Measurements from ENCODE around the gene FOS.

FOS gene

DNA sequence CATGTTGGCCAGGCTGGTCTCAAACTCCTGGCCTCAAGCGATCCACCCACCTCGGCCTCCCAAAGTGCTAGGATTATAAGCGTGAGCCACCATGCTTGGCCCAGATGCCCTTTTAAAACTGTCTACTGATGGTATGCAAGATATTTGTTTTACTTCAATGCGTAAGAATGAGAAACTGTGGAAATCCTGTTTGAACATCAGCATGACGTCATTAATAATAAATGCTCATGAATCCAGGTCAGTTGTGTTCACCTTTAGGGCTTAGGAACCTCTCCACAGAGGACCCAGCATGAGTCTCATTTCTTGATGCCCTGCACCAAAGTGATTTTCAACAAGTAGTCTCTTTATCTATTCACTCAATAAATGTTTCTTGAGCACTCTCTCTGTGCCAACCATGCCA is 34.5 kb upstream of the FOS start:
- no peak overlapping the region for H3K4me3 ChIP-seq (ENCODE audit: low read length)
- DNase-seq (ENCODE audit: low read depth), result no peak
- TF ChIP-seq, protein P1, sequence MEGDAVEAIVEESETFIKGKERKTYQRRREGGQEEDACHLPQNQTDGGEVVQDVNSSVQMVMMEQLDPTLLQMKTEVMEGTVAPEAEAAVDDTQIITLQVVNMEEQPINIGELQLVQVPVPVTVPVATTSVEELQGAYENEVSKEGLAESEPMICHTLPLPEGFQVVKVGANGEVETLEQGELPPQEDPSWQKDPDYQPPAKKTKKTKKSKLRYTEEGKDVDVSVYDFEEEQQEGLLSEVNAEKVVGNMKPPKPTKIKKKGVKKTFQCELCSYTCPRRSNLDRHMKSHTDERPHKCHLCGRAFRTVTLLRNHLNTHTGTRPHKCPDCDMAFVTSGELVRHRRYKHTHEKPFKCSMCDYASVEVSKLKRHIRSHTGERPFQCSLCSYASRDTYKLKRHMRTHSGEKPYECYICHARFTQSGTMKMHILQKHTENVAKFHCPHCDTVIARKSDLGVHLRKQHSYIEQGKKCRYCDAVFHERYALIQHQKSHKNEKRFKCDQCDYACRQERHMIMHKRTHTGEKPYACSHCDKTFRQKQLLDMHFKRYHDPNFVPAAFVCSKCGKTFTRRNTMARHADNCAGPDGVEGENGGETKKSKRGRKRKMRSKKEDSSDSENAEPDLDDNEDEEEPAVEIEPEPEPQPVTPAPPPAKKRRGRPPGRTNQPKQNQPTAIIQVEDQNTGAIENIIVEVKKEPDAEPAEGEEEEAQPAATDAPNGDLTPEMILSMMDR (conservative IDR thresholded peaks at IDR 0.05; ENCODE audit: low read length), result no peak

DNA sequence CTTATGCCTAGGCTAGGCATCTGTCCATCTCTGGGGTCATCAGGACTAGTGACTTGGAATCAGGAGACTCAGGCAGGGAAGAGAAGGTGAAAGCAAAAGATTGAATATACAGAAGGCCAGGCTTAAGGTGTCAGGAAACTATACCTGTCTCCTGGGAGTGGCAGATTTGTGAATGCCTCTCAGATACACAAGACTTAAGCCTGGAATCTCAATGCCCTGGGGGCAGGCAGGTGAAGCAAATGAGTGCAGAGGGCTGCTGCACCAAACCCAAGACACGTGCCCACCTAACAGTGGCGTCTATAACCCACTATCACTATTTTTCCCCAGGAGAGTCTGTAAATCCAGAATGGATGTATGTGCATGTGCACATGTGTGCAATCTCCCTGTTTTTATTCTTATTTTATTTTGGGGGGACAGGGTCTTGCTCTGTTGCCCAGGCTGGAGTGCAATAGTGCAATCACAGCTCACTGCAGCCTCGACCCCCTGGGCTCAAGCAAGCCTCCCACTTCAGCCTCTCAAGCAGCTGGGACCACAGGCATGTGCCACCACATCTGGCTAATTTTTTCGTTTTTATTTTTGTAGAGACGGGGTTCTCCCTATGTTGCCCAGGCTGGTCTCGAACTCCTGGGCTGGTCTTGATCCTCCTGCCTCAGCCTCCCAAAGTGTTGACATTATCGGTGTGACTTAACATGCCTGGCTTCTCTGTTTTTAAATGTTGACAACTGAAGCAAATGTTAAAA is 31.9 kb upstream of the FOS start:
- no peak for DNase-seq (ENCODE audit: low read depth)
- TF ChIP-seq, protein P1 (conservative IDR thresholded peaks at IDR 0.05; ENCODE audit: low read length), result no peak
- H3K4me3 ChIP-seq (ENCODE audit: low read length), result no peak overlapping the region

DNA sequence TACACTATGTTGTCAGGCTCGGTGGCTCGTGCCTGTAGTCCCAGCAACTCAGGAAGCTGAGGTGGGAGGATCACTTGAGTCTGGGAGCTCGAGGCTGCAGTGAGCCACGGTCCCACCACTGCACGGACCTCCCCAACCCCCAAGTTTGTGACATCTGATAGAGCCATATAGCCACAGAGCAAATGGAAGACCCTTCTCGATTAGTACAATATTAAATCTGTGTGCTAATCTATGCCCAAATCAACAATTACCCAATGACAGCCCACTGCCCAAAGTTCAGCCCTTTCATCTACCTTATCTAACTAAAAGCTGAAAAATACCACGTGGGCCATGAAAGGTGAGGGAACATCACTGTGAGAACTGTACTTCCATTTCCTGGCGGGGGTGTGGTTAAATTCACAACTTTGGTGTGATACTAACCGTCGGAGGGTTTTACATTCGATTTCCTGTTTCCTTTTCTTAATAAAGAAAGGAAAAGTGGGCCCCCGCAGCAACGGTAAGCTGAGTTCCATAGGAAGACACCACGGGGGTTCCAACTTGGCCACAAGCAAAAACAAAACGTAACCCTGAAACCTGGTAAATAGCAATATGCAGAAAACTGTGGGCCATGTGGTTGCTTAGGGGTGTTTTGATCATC is 31.2 kb upstream of the FOS start:
- H3K4me3 ChIP-seq (ENCODE audit: low read length), result no peak overlapping the region
- DNase-seq (ENCODE audit: low read depth), result no peak
- TF ChIP-seq, protein P1 (conservative IDR thresholded peaks at IDR 0.05; ENCODE audit: low read length), result no peak

DNA sequence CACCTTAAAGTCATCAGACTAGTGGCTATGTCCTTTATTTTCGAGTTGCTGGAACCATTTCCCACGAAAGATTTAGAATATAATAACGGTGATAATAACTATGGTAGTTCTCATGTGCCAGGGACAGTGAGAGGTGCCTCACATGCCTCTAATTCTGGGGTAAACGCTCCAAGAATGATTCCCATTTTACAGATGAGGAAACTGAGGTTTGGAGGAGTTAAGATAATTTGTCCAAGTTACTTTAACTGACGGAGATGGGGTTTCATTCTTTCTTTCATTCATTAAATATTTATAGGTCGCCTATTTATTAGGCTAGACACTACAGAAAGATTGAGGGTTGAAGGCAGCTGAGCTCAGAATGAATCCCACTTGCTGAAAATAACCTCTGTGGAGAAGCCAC is 30.7 kb upstream of the FOS start:
- no peak overlapping the region for H3K4me3 ChIP-seq (ENCODE audit: low read length)
- TF ChIP-seq, protein P1 (conservative IDR thresholded peaks at IDR 0.05; ENCODE audit: low read length), result no peak

DNA sequence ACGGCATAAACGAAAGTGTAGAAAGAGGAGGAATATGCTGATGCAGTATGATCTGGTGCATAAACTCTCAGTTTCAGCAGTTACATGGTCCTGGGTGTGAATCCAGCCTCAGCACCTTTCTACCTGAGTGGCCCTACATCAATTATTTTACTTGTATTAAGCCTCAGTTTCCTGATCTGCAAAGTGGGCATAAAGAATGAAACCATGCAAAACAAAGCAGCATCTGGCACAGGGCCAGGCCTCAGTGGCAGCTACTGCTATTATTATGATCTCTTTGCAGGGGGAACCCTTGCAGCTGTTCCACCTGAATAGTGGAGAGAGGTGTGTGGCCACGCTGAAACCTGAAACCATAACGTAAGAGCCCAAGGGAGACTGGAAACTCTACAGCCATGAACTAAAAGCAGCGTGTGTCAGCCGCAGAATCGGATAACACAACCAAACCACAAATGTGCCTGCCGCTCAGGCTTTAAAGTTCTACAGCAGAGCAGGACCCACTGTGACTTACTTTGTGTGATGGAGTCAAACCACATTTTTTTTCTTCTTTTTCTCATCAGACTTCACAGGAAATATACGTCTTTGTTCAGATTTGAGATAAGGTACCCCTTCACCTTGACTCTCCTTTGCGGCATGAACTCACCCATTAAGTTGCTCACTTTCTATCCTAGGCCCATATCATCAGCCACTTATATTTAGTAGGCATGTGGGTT is 29.2 kb upstream of the FOS start:
- no peak overlapping the region for H3K4me3 ChIP-seq (ENCODE audit: low read length)
- TF ChIP-seq, protein P1 (conservative IDR thresholded peaks at IDR 0.05; ENCODE audit: low read length), result no peak
- DNase-seq (ENCODE audit: low read depth), result no peak

More for the DNA sequence above, 30.7 kb upstream of the FOS start:
- DNase-seq (ENCODE audit: low read depth), result no peak

DNA sequence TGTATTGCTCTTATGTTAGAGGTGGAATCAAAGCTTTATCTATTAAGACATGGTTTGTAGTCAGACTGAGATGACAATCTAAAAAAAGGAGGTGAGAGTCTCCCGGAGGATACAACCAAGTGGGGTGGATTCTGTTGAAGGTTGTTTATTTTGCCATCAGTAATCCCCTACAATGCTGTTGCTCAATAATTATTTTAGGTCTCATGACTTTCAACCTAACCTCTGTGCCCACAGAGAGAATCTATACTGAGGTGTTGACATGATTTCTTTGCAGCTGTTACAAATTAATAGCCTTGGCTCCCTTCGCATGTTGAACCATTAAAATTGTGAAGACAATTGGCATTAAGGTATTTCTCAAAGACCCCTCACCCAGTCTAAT is 28.7 kb upstream of the FOS start:
- no peak overlapping the region for H3K4me3 ChIP-seq (ENCODE audit: low read length)
- no peak for DNase-seq (ENCODE audit: low read depth)
- TF ChIP-seq, protein P1 (conservative IDR thresholded peaks at IDR 0.05; ENCODE audit: low read length), result no peak

Data from AG10803 (cell line).